Measurements from ENCODE around the gene CAMTA1.
"Not testable (repeated sequence)": the region's sequence is repeated elsewhere in the genome, so short reads cannot be mapped to it uniquely, and the experiment has no call there.

CAMTA1 gene

DNA sequence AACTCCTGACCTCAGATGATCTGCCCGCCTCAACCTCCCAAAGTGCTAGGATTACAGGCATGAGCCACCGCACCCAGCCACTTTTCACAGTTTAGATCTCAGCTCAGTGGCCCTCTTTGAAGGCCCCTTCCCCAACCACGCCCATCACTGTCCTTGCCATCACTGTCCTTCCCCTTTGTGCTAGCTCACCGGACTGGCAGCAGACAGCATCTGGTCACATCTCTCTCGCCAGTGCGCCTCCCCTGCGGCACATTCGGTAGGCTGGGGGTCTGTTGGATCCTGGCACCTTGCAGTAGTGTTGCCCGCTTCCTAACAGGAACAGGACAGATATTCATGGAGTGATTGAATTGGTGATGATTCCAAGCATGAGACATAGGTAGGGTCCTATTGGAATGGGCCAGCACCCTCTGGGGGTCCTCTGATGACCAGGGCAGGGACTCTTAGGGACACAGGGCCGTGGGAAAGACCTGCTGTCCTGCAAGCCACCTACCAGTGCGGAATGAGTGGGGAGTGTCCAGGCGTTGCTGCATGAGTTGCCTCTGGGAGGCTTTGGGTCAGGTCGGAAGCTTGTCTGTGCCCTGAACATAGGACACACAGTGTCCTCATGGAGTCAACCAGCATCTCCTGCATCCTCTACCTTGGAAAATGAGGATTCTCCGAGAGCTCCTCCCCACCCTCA, 807.0 kb downstream of the CAMTA1 start:
- no peak for DNase-seq

DNA sequence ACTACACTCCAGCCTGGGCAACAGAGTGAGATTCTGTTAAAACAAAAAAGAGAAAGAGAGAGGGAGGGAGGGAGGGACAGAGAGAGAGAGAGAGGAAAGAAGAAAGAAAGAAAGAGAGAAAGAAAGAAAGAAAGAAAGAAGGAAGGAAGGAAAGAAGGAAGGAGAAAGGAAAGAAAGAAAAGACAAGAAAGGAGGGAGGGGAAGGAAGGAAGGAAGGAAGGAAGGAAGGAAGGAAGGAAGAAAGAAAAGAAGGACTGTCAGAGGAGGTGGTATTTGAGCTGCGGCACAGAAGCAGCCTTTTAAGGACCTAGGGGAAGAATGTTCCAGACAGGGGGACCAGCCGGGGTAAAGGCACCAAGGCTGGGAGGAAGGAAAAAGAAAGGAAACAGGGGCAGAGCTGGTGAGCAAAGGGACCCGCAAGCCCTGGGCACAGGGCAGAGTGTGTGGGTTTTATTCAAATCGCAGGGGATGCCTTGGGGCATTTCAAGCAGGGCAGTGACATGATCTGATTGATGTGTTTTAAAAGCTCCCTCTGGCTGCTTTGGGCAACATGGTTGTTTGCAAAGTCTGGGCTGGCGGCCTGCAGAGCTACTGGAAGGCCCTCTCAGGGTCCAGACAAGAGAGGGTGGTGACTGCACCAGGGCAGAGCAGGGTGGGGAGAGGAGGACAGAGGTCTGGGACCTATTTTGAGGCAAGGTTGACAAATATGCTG, 808.9 kb downstream of the CAMTA1 start:
- no peak for DNase-seq

DNA sequence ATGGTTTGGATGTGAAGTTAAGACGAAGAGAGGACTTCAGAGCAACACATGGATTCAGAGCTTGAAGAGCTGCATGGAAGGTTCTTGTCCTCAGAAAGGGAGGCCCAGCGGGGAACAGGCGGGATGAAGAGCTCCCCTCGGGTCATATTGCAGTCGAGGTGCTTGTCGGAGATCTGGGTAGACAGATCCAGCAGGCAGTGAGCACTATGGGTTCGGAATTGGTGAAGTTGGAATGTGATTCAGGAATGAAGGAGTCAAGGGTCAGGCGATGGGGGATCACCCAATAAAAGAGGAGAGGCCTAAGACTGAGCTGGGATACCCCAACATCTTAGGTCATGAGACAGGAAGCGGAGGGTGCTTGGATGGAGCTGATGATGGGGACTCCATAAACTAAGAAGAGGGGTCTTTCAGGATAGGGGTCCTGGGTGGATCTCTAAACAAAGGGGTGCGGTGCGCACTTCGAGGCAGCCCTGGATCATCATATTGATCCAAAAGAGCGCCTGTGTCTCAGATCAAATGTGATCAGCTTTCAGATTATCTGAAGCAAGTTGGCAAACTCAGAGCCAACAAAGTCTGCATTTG, 809.6 kb downstream of the CAMTA1 start:
- DNase-seq, result no peak

DNA sequence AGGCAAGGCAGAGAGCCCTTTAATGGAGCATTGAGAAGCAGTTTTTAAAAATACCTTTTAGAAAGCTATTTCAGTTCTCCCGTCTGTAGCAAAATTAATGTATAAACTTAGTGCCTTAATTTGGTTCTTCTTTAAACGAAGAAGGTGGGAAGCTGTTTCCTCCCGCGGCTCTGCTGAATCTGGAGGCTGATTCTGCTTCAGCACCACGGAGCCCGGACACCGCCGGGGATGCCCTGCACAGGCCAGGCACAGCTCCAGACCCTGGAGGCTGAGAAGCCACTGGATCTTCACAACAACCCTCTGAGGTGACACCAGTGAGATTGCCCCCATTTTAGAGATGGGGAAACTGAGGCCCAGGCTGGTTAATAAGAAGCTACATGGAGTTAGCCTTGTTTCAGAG, 810.1 kb downstream of the CAMTA1 start:
- DNase-seq, result no peak

DNA sequence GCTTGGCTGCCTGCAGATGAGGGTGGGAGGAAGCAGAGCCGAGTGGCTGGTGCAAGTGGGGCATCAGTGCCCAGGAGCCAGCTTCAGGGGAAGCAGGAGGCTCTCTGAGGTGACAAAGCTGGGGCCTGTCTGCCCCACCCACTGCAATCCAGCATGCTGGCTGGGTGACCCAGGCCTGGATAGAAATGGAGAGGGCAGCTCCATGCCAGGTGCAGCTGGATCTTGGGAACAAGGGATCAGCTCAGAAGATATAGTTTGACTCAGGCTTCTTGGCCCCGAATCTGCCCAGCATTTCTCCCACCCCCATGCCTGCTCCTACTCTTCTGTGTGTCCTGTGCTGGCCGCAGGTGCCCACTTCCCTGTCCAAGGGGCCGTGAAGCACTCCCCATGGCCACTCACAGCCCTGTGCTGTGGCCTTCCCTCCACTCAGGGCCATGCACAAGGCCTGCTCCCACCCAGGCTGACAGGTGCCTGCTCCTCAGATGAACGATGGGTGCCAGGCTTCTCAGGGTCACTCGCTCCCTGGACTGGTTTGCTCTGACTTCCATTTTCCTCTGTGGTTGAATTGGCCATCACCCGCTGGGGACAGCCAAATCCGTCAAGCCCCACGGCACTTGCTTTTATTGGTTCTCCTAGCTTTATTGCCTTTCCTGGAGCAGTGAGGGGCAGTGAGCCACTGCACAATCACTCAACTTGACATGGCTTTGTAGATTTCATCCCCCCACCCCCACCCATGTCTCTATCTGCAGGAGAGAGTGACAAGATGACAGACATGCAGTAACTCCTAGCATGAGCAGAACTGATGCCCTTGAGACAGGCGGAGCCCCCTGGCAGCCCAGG, 811.1 kb downstream of the CAMTA1 start:
- no peak for DNase-seq

DNA sequence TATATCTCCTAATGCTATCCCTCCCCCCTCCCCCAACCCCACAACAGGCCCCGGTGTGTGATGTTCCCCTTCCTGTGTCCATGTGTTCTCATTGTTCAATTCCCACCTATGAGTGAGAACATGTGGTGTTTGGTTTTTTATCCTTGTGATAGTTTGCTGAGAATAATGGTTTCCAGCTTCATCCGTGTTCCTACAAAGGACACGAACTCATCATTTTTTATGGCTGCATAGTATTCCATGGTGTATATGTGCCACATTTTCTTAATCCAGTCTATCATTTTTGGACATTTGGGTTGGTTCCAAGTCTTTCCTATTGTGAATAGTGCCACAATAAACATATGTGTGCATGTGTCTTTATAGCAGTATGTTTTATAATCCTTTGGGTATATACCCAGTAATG, 812.8 kb downstream of the CAMTA1 start:
- DNase-seq, result not testable (repeated sequence)

DNA sequence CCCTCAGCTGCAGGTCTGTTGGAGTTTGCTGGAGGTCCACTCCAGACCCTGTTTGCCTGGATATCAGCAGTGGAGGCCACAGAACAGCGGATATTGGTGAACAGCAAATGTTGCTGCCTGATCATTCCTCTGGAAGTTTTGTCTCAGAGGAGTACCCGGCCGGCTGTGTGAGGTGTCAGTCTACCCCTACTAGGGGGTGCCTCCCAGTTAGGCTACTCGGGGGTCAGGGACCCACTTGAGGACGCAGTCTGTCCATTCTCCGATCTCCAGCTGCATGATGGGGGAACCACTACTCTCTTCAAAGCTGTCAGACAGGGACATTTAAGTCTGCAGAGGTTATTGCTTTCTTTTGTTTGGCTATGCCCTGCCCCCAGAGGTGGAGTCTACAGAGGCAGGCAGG, 819.7 kb downstream of the CAMTA1 start:
- not testable (repeated sequence) for DNase-seq

DNA sequence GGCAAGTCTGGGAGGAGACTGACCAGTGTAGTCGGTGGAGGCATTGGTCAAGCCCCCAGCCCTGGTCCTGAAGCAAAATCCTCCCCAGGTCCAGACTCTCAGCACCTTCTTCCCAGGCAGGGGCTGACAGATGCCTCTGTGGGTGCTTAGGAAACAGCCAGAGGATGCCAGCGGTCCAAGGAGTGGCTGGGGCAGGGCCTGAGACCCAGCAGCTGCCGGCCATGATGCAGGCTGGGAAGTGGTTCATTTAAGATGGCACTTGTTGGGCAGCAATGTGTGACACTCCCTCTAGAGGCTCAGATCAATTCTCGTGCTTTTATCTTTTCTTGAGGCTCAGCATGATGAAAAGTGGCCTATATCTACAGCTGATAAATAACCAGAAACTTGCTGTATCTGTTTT, 820.8 kb downstream of the CAMTA1 start:
- no peak for DNase-seq

DNA sequence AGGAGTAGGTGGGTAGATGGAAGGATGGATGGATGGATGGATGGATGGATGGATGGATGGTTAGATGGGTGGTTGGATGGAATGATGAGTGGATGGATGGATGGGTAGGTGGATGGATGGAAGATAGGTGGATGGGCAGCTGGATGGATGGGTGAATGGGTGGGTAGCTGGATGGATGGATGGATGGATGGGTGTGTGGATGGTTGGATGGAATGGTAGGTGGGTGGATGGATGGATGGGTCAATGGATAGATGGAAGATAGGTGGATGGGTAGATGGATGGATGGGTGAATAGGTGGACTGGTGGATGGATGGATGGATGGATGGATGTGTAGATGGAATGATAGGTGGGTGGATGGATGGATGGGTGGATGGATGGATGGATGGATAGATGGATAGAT, 821.8 kb downstream of the CAMTA1 start:
- no peak for DNase-seq

DNA sequence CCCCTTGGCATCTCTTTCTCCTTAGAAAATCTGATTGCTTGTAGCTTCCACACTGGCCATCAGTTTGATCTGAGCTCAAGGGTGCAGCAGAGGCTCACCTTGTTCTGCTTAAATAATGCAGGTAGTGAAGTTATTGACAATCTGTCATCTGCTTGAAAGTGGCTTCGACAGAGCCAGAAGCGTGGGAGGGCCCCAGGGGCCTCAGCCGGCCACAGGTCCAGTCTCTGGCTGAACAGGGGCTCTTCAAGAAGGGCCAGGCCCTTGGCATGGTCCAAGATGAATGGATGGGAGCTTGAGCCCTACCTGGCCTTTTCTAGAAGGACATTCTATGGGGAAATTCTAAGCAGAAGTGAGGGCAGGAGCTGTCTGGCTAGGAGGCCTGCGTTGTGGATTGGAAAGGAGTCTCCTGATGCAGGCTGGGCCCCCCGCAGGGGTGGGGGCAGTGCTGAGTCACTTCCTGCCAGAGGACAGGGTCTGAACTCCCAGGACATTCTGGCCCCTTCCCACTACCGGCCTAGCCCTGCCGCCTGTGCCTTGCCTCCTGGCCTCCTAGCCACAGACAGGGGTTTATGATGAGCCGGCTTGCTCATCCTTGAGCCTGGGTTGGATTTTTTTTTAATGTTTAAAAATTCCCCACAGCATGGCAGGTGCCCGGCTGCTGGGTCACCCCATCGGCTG, 823.5 kb downstream of the CAMTA1 start:
- DNase-seq, result no peak

DNA sequence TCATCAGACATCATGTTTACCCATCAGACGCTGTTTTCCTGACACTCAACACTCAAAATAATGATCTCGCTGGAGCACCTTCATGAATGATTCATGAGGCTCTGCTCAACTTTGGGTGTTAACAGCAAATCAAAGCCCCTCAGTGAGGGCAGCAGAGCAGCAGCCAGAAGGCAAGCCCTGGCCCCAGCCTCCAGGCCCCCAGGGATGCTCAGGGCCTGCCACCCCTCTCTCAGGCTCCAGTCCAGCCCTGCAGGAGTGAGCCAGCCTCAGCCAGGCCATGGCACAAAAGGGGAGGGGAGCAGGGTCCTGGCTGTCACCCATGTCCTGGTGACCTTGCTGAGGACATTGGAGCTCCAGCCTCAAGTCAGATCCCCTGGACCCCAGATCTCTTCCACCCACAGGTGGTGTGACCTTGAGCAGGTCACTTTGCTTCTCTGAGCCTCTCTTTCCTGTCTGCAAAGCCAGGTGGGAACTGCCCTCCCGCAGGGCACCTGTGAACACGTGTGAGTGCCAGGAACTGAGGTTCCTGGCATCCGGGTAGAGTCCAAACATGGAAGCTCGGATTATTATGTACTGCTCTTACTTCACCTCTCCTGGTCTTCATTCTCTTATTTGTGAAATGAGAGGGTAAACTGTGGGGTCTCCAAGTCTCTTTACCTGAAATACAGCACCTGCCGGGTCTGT, 824.2 kb downstream of the CAMTA1 start:
- no peak for DNase-seq

DNA sequence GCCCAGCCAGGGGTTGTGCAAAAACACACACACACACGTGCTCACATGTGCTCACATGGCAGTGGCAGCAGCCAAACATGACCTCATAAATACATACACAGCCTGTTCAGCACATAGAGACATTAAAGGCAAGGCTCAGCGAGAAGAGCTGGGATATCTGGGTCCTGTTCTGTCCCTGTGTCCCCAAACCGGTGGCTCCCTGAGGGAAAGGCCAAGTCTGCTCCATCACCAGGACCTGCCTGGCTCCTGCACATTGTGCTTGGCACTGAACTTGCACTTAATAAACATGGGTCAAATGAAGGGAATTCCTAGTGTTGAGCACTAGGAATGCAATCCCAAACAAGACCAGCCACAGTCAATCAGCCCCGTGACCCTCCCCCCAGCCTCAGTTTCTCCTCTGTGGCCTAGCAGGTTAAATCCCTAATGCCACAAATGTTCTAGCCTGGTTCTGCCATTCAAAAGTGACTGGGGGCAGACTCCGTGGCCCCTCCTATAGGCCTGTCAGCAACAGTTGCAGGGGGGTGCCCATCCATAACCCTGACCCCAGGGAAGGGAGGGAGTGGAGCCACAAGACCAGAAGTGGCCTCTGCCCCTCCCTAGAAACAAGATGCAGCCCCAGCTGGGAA, 825.0 kb downstream of the CAMTA1 start:
- no peak for DNase-seq

DNA sequence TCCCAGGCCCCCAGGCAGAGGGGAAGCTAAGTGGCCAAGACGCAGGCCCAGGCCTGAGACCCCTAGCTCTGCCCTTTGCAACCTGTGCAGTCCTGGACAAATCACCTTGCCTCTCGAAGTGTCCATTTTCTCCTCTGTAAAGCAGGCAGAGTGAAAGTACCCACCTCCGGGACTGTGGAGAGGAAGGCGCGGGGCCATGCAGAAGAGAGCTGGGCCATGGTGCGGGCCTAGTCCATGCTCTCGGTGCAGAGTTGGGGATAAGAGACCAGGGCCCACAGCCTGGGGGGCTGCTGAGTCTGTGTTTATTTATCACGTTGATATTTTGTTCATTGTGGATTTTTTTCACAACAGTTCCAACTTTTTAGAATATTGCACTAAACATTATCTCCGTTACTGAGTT, 825.7 kb downstream of the CAMTA1 start:
- no peak for DNase-seq

DNA sequence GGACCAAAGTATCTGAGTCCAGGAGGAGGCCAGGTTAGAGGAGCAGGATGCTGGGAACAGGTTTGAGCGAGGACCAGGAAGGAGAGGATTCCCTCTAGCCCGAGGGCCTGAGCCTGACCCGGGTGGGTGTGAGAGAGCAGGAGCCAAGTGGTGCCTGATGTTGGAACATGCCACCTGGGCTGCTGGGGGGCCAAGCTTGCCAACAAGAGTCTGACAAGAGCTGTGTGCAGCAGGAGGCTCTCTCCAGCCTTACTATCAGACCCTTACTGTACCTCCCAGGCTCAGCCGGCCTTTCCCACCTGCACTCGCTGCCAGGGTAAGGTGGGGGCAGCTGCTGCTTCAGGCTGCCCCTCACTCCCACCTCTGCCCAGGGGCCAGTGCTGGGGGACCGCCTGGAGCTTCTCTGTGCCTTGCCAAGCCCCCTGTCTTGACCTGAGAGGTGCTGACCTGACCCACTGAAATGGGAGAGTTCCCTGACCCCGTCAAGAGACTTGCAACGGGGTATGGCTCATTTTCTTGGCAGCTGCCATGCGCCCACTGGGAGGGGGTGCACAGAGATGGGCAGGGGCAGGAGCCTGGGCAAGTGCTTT, 826.3 kb downstream of the CAMTA1 start:
- no peak for DNase-seq

DNA sequence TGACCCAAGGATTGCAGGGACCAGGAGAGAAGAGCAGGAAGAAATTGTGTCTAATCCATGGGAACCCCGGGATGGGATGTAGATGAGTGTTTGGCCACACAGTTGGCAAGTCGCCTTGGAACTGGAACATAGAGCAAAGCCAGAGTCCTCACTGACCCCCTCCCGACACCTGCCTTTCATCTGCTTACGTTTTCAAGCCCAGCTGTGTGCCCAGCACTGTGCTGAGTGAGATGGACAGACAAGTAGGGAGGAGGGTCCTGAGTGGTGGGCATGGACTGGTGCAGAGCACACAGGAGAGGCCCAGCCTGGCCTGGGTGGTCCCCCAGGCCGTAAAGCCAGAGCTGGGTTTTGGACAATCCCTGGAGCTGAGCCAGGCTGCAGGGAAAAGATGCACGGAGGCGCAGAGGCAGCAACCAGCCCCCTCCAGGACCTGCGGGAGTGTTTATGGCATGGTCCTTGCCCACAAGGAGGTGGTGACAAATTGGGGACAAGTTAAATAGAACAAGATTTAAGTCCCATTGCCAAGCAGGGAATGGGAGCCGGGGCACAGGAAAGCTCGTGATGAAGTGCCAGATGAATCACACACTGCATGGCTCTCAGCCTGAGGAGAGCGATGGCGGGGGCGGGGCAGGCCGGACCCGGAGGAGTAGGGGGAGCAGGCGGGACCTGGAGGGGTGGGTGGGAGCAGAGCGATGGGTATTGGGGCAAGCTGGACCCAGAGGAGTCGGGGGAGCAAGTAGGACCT, 828.0 kb downstream of the CAMTA1 start:
- DNase-seq, result no peak

DNA sequence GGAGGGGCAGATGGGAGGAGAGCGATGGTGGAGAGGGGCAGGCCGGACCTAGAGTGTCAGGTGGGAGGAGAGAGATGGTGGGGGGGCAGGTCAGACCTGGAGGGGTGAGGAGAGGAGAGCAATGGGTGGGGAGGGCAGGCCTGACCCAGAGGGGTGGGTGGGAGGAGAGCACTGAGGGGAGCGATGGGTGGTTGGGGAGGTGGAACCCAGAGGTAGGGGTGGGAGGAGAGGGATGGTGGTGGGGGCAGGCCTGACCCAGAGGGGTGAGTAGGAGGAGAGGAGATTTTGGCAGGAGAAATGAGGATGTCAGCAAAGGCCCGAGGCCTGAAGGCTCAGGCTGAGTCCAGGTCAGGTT, 828.6 kb downstream of the CAMTA1 start:
- no peak for DNase-seq

DNA sequence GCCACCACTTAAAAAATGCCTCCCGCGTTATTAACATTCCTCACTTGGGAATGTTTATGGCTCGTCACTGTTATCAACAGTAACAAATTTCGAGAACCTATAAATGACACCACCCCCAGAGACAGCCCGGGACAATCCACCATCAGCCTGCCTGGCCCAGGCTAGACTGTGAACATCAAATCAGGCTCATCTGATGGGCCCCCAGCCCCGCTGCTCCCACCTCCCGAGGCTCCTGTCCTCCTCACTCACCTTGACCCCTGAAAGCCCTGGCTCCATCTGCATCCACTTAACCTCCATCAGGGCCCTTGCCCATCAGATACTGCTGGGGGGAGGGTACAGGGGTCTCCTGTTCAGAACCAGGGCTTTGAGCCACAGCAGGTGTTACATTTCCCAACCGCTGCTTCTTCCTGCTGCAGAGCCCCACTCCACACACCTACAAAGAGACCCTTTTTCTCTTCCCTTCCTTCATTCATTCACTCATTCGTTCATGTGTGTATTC, 829.4 kb downstream of the CAMTA1 start:
- DNase-seq, result no peak

DNA sequence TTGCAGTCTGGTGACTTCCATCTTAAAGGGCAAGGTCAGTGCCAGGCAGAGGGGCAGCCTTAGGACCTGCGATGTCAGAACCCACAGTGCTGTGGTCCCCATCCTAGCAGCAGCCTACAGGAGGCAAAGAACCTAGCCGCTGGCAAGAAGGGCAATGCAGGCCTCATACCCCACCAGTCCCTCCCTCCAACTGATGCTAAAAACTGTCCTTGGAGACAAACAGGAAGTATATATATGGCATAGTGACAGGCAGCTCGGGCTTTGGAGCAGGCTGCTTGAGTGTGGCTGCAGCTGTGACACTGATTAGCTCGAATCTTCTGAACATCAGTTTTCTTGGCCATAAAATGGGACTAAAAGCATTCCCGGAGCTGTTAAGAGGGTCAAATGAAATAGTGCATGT, 829.9 kb downstream of the CAMTA1 start:
- DNase-seq, result no peak

DNA sequence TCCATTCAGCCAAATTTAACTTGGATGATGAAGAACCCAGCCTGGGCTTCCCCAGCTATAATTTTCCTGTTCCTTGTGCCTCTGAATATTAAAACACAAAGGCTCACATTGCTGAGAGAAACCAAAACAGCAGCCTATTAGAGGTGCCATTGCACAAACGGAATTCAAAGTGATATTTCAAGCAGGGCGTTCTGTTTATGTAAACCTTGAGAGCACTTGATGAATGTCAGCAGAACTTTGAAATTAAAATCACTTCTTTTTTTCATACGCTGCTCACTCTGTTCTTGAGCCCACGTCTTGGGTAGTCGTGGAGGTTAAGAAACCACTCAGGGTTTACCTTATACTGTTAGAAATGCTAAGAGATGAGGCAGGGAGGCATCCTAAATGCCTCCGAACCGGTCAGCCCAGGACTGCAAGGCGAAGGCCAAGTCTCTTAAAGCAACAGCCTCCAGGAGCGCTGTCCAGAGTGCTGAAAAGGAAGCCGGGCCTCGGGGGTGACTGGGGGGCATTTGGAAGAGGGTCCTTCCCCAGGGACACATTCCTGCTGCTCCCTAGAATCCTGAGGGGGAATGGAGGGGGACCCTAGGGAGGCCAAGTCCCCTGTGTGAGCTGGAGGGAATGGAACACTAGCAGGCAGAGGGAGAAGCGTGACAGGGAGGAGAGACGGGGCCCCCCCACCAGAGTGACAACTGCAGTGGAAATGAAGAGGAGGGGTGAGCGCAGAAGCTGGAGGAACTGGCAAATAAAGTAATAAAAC, 831.0 kb downstream of the CAMTA1 start:
- no peak for DNase-seq

DNA sequence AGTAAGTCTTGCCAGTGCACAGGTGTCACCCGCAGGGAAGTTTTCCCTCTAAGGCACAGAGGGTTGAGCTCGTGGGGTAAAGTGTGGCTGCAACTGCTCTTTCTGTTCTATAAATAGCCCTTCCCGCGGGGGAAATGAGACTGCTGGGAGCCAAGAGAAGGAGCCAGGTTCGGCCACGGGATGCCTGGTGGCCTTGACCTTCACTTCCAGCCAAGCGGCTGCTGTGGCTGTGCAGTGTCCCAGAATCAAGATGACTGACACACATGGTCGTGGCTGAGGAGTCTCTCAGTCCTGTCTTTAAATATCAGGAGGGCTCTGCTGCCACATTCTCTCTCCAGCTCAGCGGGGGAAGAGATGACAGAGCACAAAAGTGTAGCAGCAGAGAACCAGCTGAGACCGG, 831.7 kb downstream of the CAMTA1 start:
- DNase-seq, result no peak

All from effector CD4-positive, alpha-beta T cell (primary cell).